ENCODE measurements around the gene TWIST2. TPM values are rescaled to one million over a fixed set of nuclear protein-coding genes. Genes with fewer than 3 reads are reported as not detected.

TWIST2 gene
- total RNA-seq, 2 experiments from 2014 or later = not detected

DNA sequence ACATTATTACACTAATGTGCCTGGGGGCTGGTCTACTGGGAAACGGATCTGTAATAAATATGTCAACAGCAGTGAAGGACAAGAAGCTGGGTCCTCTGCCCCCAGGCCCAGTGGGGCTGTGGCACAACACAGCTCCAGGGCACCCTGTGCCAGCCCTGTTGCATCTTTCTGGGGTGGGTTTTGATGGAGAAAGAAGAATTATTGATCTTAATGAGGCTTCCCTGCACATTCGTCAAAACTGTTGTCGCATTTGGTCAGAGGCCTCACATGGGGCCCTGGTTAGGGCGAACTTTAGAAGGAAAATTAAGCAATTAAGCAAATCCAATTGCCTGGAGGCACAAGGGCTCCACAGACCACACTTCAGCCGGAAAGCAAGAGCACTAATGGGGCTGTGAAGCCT is 30.0 kb upstream of the TWIST2 start:
- CTCF ChIA-PET = no interaction called here
- H3K4me1 Mint-ChIP-seq (ENCODE audit: low read depth) = no peaks in the 10 kb centered on the region
- POLR2A ChIA-PET = no interaction called here
- H3K36me3 ChIP-seq (ENCODE audit: insufficient read depth, low read length) = no peaks in the 10 kb centered on the region
- peaks cover 14 to 24% of the 10 kb centered on the region in 2 experiments for H3K27me3 ChIP-seq (ENCODE audit: control insufficient read depth in 1 of 2, insufficient read depth in 2 of 2, low read length in 2 of 2)
- H3K9me3 Mint-ChIP-seq = no peaks in the 10 kb centered on the region
- no peaks in the 10 kb centered on the region for H3K4me1 ChIP-seq (ENCODE audit: insufficient read depth, low read length)
- no peak overlapping the region for H3K27ac ChIP-seq (ENCODE audit: low read depth in 1 of 2, low read length in 2 of 2)
- peaks cover 0 to 4% of the 10 kb centered on the region in 2 experiments for H3K9me3 ChIP-seq (ENCODE audit: control insufficient read depth in 1 of 2, insufficient read depth in 1 of 2, low read length in 2 of 2)
- TF ChIP-seq, protein P1, sequence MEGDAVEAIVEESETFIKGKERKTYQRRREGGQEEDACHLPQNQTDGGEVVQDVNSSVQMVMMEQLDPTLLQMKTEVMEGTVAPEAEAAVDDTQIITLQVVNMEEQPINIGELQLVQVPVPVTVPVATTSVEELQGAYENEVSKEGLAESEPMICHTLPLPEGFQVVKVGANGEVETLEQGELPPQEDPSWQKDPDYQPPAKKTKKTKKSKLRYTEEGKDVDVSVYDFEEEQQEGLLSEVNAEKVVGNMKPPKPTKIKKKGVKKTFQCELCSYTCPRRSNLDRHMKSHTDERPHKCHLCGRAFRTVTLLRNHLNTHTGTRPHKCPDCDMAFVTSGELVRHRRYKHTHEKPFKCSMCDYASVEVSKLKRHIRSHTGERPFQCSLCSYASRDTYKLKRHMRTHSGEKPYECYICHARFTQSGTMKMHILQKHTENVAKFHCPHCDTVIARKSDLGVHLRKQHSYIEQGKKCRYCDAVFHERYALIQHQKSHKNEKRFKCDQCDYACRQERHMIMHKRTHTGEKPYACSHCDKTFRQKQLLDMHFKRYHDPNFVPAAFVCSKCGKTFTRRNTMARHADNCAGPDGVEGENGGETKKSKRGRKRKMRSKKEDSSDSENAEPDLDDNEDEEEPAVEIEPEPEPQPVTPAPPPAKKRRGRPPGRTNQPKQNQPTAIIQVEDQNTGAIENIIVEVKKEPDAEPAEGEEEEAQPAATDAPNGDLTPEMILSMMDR (IDR thresholded peaks at IDR 0.05) = no peak
- ATAC-seq (ENCODE audit: poor library complexity) (no peak), DNase-seq (no peak)
- intact Hi-C loops (cut with DNase I, micrococcal nuclease) = no loop called here
- no peak overlapping the region for H3K27ac Mint-ChIP-seq
- H3K4me3 ChIP-seq (ENCODE audit: low read length) = no peak overlapping the region
- peaks cover 83% of the 10 kb centered on the region for H3K27me3 Mint-ChIP-seq
- no peak overlapping the region for H3K4me3 Mint-ChIP-seq
- H3K36me3 Mint-ChIP-seq (ENCODE audit: low read depth) = no peaks in the 10 kb centered on the region

- POLR2A ChIA-PET = no interaction called here
- H3K27me3 Mint-ChIP-seq = peaks cover 83% of the 10 kb centered on the region
Observed at GRCh38 chr2:238818561-238818960, 29.3 kb upstream of the TWIST2 start.

GRCh38 chr2:238820197-238820596 is 27.7 kb upstream of the TWIST2 start:
- TF ChIP-seq, protein P1 (IDR thresholded peaks at IDR 0.05) = no peak
- Mint-ChIP-seq H3K36me3 (ENCODE audit: low read depth) (no peaks in the 10 kb centered on the region), H3K4me3 (no peak overlapping the region), H3K27ac (no peak overlapping the region), H3K9me3 (peaks cover 4% of the 10 kb centered on the region), H3K4me1 (ENCODE audit: low read depth) (no peaks in the 10 kb centered on the region), H3K27me3 (peaks cover 83% of the 10 kb centered on the region)
- Histone ChIP-seq H3K9me3 (ENCODE audit: control insufficient read depth in 1 of 2, insufficient read depth in 1 of 2, low read length in 2 of 2) (peaks cover 4 to 11% of the 10 kb centered on the region in 2 experiments), H3K27me3 (ENCODE audit: control insufficient read depth in 1 of 2, insufficient read depth in 2 of 2, low read length in 2 of 2) (peaks cover 12 to 38% of the 10 kb centered on the region in 2 experiments), H3K4me3 (ENCODE audit: low read length) (no peak overlapping the region), H3K36me3 (ENCODE audit: insufficient read depth, low read length) (no peaks in the 10 kb centered on the region), H3K27ac (ENCODE audit: low read depth in 1 of 2, low read length in 2 of 2) (no peak overlapping the region), H3K4me1 (ENCODE audit: insufficient read depth, low read length) (no peaks in the 10 kb centered on the region)
- intact Hi-C loops (cut with DNase I, micrococcal nuclease) = no loop called here
- ATAC-seq (ENCODE audit: poor library complexity) = no peak
- ChIA-PET POLR2A (interaction anchor here (0.6 kb wide), 1 partner anchor 428 kb away, joined by 3 read pairs; no protein-coding TSS in a partner anchor), CTCF (no interaction called here)
- DNase-seq = no peak

More at GRCh38 chr2:238818561-238818960, 29.3 kb upstream of the TWIST2 start:
- DNase-seq (no peak), ATAC-seq (ENCODE audit: poor library complexity) (no peak)
- Histone ChIP-seq H3K27me3 (ENCODE audit: control insufficient read depth in 1 of 2, insufficient read depth in 2 of 2, low read length in 2 of 2) (peaks cover 14 to 27% of the 10 kb centered on the region in 2 experiments), H3K4me3 (ENCODE audit: low read length) (no peak overlapping the region), H3K27ac (ENCODE audit: low read depth in 1 of 2, low read length in 2 of 2) (no peak overlapping the region), H3K9me3 (ENCODE audit: control insufficient read depth in 1 of 2, insufficient read depth in 1 of 2, low read length in 2 of 2) (peaks cover 0 to 4% of the 10 kb centered on the region in 2 experiments), H3K4me1 (ENCODE audit: insufficient read depth, low read length) (no peaks in the 10 kb centered on the region), H3K36me3 (ENCODE audit: insufficient read depth, low read length) (no peaks in the 10 kb centered on the region)
- Mint-ChIP-seq H3K4me1 (ENCODE audit: low read depth) (no peaks in the 10 kb centered on the region), H3K9me3 (peaks cover 2% of the 10 kb centered on the region), H3K27ac (no peak overlapping the region), H3K4me3 (no peak overlapping the region), H3K36me3 (ENCODE audit: low read depth) (no peaks in the 10 kb centered on the region)
- intact Hi-C loops (cut with DNase I, micrococcal nuclease) = no loop called here
- CTCF ChIA-PET = no interaction called here
- TF ChIP-seq, protein P1 (IDR thresholded peaks at IDR 0.05) = no peak
